Measurements from ENCODE around the gene SLC6A18. TPM values are rescaled to one million over a fixed set of nuclear protein-coding genes. Genes with fewer than 3 reads are reported as not detected.

The SLC6A18 gene
- total RNA-seq, 1 donor: not detected

GRCh38 chr5:1216211-1216917, 8.8 kb upstream of the SLC6A18 start:
- TF ChIP-seq CTCF (IDR thresholded peaks at IDR 0.05; ENCODE audit: insufficient read depth, low read depth, low read length): no peak
- H3K4me3 ChIP-seq (ENCODE audit: low read depth, low read length): no peak overlapping the region
- no peak for DNase-seq (ENCODE audit: low read depth)

- TF ChIP-seq CTCF (IDR thresholded peaks at IDR 0.05; ENCODE audit: insufficient read depth, low read depth, low read length): no peak
- H3K4me3 ChIP-seq (ENCODE audit: low read depth, low read length): no peak overlapping the region
- no peak for DNase-seq (ENCODE audit: low read depth)
These were observed 8.3 kb upstream of the SLC6A18 start for GRCh38 chr5:1216918-1217295.

- H3K4me3 ChIP-seq (ENCODE audit: low read depth, low read length): no peak overlapping the region
- no peak for TF ChIP-seq CTCF (IDR thresholded peaks at IDR 0.05; ENCODE audit: insufficient read depth, low read depth, low read length)
- DNase-seq (ENCODE audit: low read depth): no peak
These were observed 7.5 kb upstream of the SLC6A18 start for GRCh38 chr5:1217596-1218206.

GRCh38 chr5:1218351-1219080, 6.7 kb upstream of the SLC6A18 start:
- H3K4me3 ChIP-seq (ENCODE audit: low read depth, low read length): no peak overlapping the region
- DNase-seq (ENCODE audit: low read depth): no peak
- TF ChIP-seq CTCF (IDR thresholded peaks at IDR 0.05; ENCODE audit: insufficient read depth, low read depth, low read length): no peak

GRCh38 chr5:1219098-1219767, 5.9 kb upstream of the SLC6A18 start:
- DNase-seq (ENCODE audit: low read depth): no peak
- TF ChIP-seq CTCF (IDR thresholded peaks at IDR 0.05; ENCODE audit: insufficient read depth, low read depth, low read length): no peak
- no peak overlapping the region for H3K4me3 ChIP-seq (ENCODE audit: low read depth, low read length)

DNA sequence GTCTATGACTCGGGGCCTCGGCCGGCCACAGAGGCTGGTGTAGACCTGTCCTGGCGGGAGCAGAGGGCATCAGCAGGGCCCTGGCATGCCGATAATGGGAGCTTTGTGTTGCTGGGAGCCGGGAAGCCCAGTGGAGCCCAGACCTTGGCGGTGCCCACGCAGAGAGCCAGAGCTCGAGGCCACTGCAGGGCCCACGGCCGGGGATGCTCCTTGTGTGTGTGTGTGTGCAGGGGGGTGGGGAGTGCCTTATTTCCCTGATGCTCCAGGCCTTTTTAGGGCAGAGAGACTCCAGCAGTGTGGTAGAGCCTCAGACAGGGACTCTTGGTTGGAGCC, 5.4 kb upstream of the SLC6A18 start:
- H3K4me3 ChIP-seq (ENCODE audit: low read depth, low read length): no peak overlapping the region
- no peak for TF ChIP-seq CTCF (IDR thresholded peaks at IDR 0.05; ENCODE audit: insufficient read depth, low read depth, low read length)
- no peak for DNase-seq (ENCODE audit: low read depth)
